LNCaP clone FGC (cell line): ENCODE results near the gene CTSZ.

Experiments
- DNase-seq: peaks from one replicate; pipeline ENCODE4 v3.0.0-alpha.2; 2011; ENCODE audit warnings: low read depth
- H3K4me3 ChIP-seq: 2 replicates; pipeline ENCODE4 v1.5.1; 2011; ENCODE audit warnings: mild to moderate bottlenecking, low read depth, low read length, control low read depth
- CTCF ChIP-seq: IDR thresholded peaks from 2 replicates; pipeline ENCODE4 v1.5.1; 2012; ENCODE audit warnings: mild to moderate bottlenecking; ENCODE audit not compliant: control insufficient read depth, insufficient read depth; ENCODE audit errors: extremely low read depth

CTSZ gene

GRCh38 chr20:59040667-59041066 lies 33.6 kb upstream of the CTSZ start:
- H3K4me3 ChIP-seq = no peak overlapping the region; the same call in 1 of the 2 replicates
- no peak for TF ChIP-seq CTCF
- no peak for DNase-seq

GRCh38 chr20:59039233-59039632 lies 32.2 kb upstream of the CTSZ start:
- no peak overlapping the region for H3K4me3 ChIP-seq
- no peak for DNase-seq
- no peak for TF ChIP-seq CTCF

- no peak overlapping the region for H3K4me3 ChIP-seq
Observed at GRCh38 chr20:59037386-59037785, 30.3 kb upstream of the CTSZ start.

GRCh38 chr20:59035381-59035780 lies 28.3 kb upstream of the CTSZ start:
- H3K4me3 ChIP-seq = no peak overlapping the region
- DNase-seq = no peak
- no peak for TF ChIP-seq CTCF

More at GRCh38 chr20:59037386-59037785, 30.3 kb upstream of the CTSZ start:
- no peak for DNase-seq
- TF ChIP-seq CTCF = no peak

GRCh38 chr20:59033616-59034165 lies 26.6 kb upstream of the CTSZ start:
- no peak overlapping the region for H3K4me3 ChIP-seq
- DNase-seq = no peak
- no peak for TF ChIP-seq CTCF

GRCh38 chr20:59033093-59033492 lies 26.0 kb upstream of the CTSZ start:
- DNase-seq = no peak
- peak overlapping the region; percentile 80 for H3K4me3 ChIP-seq
- no peak for TF ChIP-seq CTCF

GRCh38 chr20:59032713-59033059 lies 25.6 kb upstream of the CTSZ start:
- TF ChIP-seq CTCF = 0 out of 2 replicates have a peak, but pooled peaks have one; percentile 5
- H3K4me3 ChIP-seq = peak overlapping the region; percentile 80
- no peak for DNase-seq
